GM21381 (cell line): ENCODE measurements around the gene DLGAP4.

Source experiments
- ATAC-seq: cut with Tn5 transposase; IDR thresholded peaks from one replicate; pipeline ENCODE4 v1.9.1; 2021; ENCODE audit warnings: mild to moderate bottlenecking, moderate library complexity; ENCODE audit not compliant: unreplicated experiment

Gene DLGAP4

GRCh38 chr20:36525620-36526365, 219.7 kb downstream of the DLGAP4 start:
- no peak for ATAC-seq

GRCh38 chr20:36526521-36527011, 220.4 kb downstream of the DLGAP4 start:
- no peak for ATAC-seq

- ATAC-seq: no peak
Measured at GRCh38 chr20:36527331-36528125, 221.4 kb downstream of the DLGAP4 start.

- no peak for ATAC-seq
Measured at GRCh38 chr20:36528176-36528874, 222.2 kb downstream of the DLGAP4 start.

- no peak for ATAC-seq
Measured at GRCh38 chr20:36528875-36529417, 222.8 kb downstream of the DLGAP4 start.

GRCh38 chr20:36532388-36532787, 226.2 kb downstream of the DLGAP4 start:
- no peak for ATAC-seq

- no peak for ATAC-seq
Measured at GRCh38 chr20:36532822-36533221, 226.7 kb downstream of the DLGAP4 start.

- ATAC-seq: no peak
Measured at GRCh38 chr20:36538026-36538722, 232.0 kb downstream of the DLGAP4 start.

GRCh38 chr20:36540551-36541211, 234.5 kb downstream of the DLGAP4 start:
- no peak for ATAC-seq

- no peak for ATAC-seq
Measured at GRCh38 chr20:36541227-36541767, 235.2 kb downstream of the DLGAP4 start, which contains the start of gene MYL9. MYL9 (plus strand) TSS chr20:36541519; CDS start chr20:36544885, 3,366 bp downstream.

- no peak for ATAC-seq
Measured at GRCh38 chr20:36541768-36542488, 235.8 kb downstream of the DLGAP4 start.

- ATAC-seq: no peak
Measured at GRCh38 chr20:36542516-36543183, 236.5 kb downstream of the DLGAP4 start.

- no peak for ATAC-seq
Measured at GRCh38 chr20:36543184-36544133, 237.3 kb downstream of the DLGAP4 start.

GRCh38 chr20:36544134-36545018, 238.2 kb downstream of the DLGAP4 start:
- no peak for ATAC-seq

GRCh38 chr20:36546111-36546736, 240.1 kb downstream of the DLGAP4 start:
- ATAC-seq: no peak
